ENCODE data around the gene PCDHGA9.

DNA sequence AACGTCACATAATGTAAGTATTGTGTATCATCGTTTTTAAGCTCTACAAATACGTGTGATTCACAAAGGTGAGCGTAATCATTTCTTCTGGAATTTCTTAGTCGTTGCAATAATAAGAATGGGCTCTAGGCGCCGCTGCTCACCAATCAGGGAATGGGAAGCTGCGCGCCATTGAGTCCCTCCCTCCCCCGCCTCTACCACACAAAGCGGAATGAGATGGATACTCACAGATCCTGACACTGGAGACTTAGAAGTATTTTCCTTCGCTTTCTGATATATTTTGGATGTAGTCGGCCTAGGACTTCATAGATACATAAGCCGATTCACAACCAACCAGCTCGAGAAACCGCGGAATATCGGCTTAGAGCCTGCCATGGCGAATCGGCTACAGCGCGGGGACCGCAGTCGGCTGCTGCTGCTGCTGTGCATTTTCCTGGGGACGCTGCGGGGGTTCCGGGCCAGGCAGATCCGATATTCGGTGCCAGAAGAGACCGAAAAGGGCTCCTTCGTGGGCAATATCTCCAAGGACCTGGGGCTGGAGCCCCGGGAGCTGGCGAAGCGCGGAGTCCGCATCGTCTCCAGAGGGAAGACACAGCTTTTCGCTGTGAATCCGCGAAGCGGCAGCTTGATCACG, 18.4 kb downstream of the PCDHGA9 start, which contains the start of gene PCDHGA11:
- peak; percentile 61 for TF ChIP-seq CTCF (IDR thresholded peaks at IDR 0.05; ENCODE audit: insufficient read depth, low read depth, low read length)
- TF ChIP-seq EZH2 (IDR thresholded peaks at IDR 0.05; ENCODE audit: insufficient read depth, low read length), result no peak

Data from astrocyte (in vitro differentiated cells and primary cell).